Lung (tissue), 12 donors: ENCODE data around the gene GRID1. TPM values are rescaled to one million over a fixed set of nuclear protein-coding genes. Genes with fewer than 3 reads are reported as not detected.

Source experiments
- ATAC-seq: fragments of 200-7000 bp; cut with Tn5 transposase; one replicate; pipeline ENCODE4 v1.9.1; 2020; ENCODE audit warnings: moderate number of reproducible peaks; ENCODE audit not compliant: insufficient read depth, low FRiP score
- DNase-seq, 3 donors: peaks; one replicate each; pipeline ENCODE4 v3.0.0-alpha.2; 2013 to 2017
- H3K27ac ChIP-seq, 2 donors: one replicate each; pipeline ENCODE4 v1.5.1; 2013; ENCODE audit warnings: mild to moderate bottlenecking in 2 of 2, moderate library complexity in 2 of 2, control low read depth in 1 of 2, inconsistent platforms in 1 of 2, low read depth in 1 of 2, low read length in 1 of 2
- H3K27me3 ChIP-seq, 3 donors: one replicate each; pipeline ENCODE4 v1.5.1; 2013; ENCODE audit warnings: low read length in 2 of 3; ENCODE audit not compliant: control insufficient read depth in 3 of 3, insufficient read depth in 3 of 3
- H3K36me3 ChIP-seq, 4 donors: one replicate each; pipeline ENCODE4 v1.5.1; 2013; ENCODE audit warnings: low read length in 4 of 4, mild to moderate bottlenecking in 1 of 4, moderate library complexity in 1 of 4; ENCODE audit not compliant: control insufficient read depth in 4 of 4, insufficient read depth in 4 of 4
- H3K4me1 ChIP-seq, 5 donors: one replicate each; pipeline ENCODE4 v1.5.1; 2013; ENCODE audit warnings: low read length in 5 of 5, mild to moderate bottlenecking in 2 of 5, moderate library complexity in 1 of 5; ENCODE audit not compliant: control insufficient read depth in 5 of 5, insufficient read depth in 5 of 5
- H3K4me3 ChIP-seq: one replicate; pipeline ENCODE4 v1.5.1; 2013; ENCODE audit warnings: mild to moderate bottlenecking, control low read depth, moderate library complexity
- H3K9ac ChIP-seq, 2 donors: one replicate each; pipeline ENCODE4 v1.5.1; 2013; ENCODE audit warnings: low read length in 2 of 2, control low read depth in 1 of 2; ENCODE audit not compliant: insufficient read depth in 1 of 2
- H3K9me3 ChIP-seq, 4 donors: one replicate each; pipeline ENCODE4 v1.5.1; 2013; ENCODE audit warnings: low read length in 3 of 4, mild to moderate bottlenecking in 1 of 4, moderate library complexity in 1 of 4; ENCODE audit not compliant: control insufficient read depth in 4 of 4, insufficient read depth in 3 of 4
- WGBS, 2 donors: extraction: QIAGEN DNeasy Blood & Tissue Kit; methylation state at CpG; one replicate each; pipeline ENCODE4 v1.1.7; 2013; 5-methylcytosine and 5-hydroxymethylcytosine counted together
- polyA plus RNA-seq, 2 donors: library from polyadenylated mRNA; stranded (reverse); fragments of 200-250 nt; gene quantifications; one replicate each; pipeline ENCODE4 v1.2.1, GENCODE V29; 2013
- total RNA-seq, 2 donors: library from RNA; depleted of rRNA in 1 of 2; stranded (reverse); fragments of >200 nt in 1 of 2; gene quantifications; one replicate each; pipeline ENCODE4 v1.2.1, GENCODE V29; 2014 to 2021
- TF ChIP-seq, protein P1 (sequence below): IDR thresholded peaks from 2 replicates; pipeline ENCODE4 v1.5.1; 2012; ENCODE audit warnings: mild to moderate bottlenecking; ENCODE audit errors: control extremely low read depth, extremely low read depth
- donor health status: control.
- donor health status: control.
- donor health status: Bipolar disorder and iron deficiency.
- donor health status: healthy.
- donor health status: DM: yes; HTN: yes; CAD: no.

Gene GRID1
- total and polyA plus RNA-seq, 4 donors: 1.1 to 3.6 (median 2.2) TPM

DNA sequence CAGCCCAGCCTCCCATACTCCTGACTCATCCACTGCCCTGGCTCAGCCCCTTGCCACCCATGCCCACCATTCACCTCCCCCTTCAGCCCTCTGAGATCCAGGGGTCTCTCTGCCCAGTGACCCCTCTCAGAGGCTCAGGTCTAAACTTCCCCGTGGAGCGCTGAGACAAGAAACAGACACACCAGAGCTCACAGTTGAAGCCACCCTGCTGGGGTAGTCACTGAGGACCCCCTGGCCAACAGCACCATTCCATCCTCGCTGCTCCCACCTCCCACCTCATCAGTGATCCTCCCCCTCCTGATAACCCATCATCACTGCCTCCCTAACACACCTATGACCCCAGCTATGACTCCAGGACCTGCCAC, 100.7 kb downstream of the GRID1 start:
- TF ChIP-seq, protein P1, sequence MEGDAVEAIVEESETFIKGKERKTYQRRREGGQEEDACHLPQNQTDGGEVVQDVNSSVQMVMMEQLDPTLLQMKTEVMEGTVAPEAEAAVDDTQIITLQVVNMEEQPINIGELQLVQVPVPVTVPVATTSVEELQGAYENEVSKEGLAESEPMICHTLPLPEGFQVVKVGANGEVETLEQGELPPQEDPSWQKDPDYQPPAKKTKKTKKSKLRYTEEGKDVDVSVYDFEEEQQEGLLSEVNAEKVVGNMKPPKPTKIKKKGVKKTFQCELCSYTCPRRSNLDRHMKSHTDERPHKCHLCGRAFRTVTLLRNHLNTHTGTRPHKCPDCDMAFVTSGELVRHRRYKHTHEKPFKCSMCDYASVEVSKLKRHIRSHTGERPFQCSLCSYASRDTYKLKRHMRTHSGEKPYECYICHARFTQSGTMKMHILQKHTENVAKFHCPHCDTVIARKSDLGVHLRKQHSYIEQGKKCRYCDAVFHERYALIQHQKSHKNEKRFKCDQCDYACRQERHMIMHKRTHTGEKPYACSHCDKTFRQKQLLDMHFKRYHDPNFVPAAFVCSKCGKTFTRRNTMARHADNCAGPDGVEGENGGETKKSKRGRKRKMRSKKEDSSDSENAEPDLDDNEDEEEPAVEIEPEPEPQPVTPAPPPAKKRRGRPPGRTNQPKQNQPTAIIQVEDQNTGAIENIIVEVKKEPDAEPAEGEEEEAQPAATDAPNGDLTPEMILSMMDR: no peak
- H3K9me3 ChIP-seq: no peaks in the 10 kb centered on the region
- no peak overlapping the region for H3K27ac ChIP-seq
- ATAC-seq: no peak
- H3K4me3 ChIP-seq: no peak overlapping the region
- no peak for DNase-seq
- WGBS, 2 donors: 81 to 91% methylated on average over 3 of the region's 3 CpGs
- H3K9ac ChIP-seq: no peak overlapping the region
- peaks cover 0 to 5% (median 0%) of the 10 kb centered on the region in 5 donors for H3K4me1 ChIP-seq
- H3K36me3 ChIP-seq: no peaks in the 10 kb centered on the region
- H3K27me3 ChIP-seq: peaks cover 0 to 20% (median 18%) of the 10 kb centered on the region in 3 donors

GRCh38 chr10:86265236-86265894, 101.2 kb downstream of the GRID1 start:
- Histone ChIP-seq H3K4me1 (peaks cover 0 to 5% (median 0%) of the 10 kb centered on the region in 5 donors), H3K27ac (no peak overlapping the region), H3K9ac (no peak overlapping the region), H3K27me3 (peaks cover 0 to 20% (median 18%) of the 10 kb centered on the region in 3 donors), H3K4me3 (no peak overlapping the region), H3K9me3 (no peaks in the 10 kb centered on the region), H3K36me3 (no peaks in the 10 kb centered on the region)
- WGBS, 2 donors: 77 to 79% methylated on average over 8 of the region's 8 CpGs
- ATAC-seq: no peak
- TF ChIP-seq, protein P1: no peak
- peak in 1 of 3 donors; percentile 4 for DNase-seq

GRCh38 chr10:86264481-86265231, 101.9 kb downstream of the GRID1 start:
- no peak for ATAC-seq
- 59 to 73% methylated on average over 14 of the region's 14 CpGs for WGBS, 2 donors
- no peak overlapping the region for H3K27ac ChIP-seq
- H3K4me1 ChIP-seq: peaks cover 0 to 5% (median 0%) of the 10 kb centered on the region in 5 donors
- H3K36me3 ChIP-seq: no peaks in the 10 kb centered on the region
- H3K9me3 ChIP-seq: no peaks in the 10 kb centered on the region
- TF ChIP-seq, protein P1: no peak
- peaks cover 0 to 20% (median 18%) of the 10 kb centered on the region in 3 donors for H3K27me3 ChIP-seq
- H3K4me3 ChIP-seq: no peak overlapping the region
- no peak overlapping the region for H3K9ac ChIP-seq
- peak in 1 of 3 donors; percentile 7 for DNase-seq
